HepG2 (cell line): ENCODE data around the gene TRA2B. TPM values are rescaled to one million over a fixed set of nuclear protein-coding genes. Genes with fewer than 3 reads are reported as not detected.

ENCODE experiments used
- ATAC-seq: fragments of 200-7000 bp; cut with Tn5 transposase; 3 replicates; pipeline ENCODE4 v1.9.1; 2020; ENCODE audit warnings: mild to moderate bottlenecking, moderate library complexity
- BruUV-seq: library from RNA; stranded (reverse); fragments of 400-500 nt; replicated peaks from 2 replicates; lab custom pipeline; 2021; lab: Mats Ljungman, UMichigan
- CTCF ChIA-PET: fragments of 300-600 bp; formaldehyde crosslinking; extraction: SDS; loops from one replicate; lab custom pipeline; 2021; ENCODE audit warnings: low total read pairs, inconsistent platforms, low intra/inter-chr PET ratio; lab: Yijun Ruan, JAX
- POLR2A ChIA-PET: fragments of 350-600 bp; sonication (Branson Sonifier 250); formaldehyde crosslinking; loops from one replicate; lab custom pipeline; 2020; ENCODE audit warnings: antibody characterized with exemption, inconsistent platforms; lab: Yijun Ruan, JAX
- DNase-seq: peaks from one replicate; pipeline ENCODE4 v3.0.0-alpha.2; 2015; ENCODE audit warnings: low spot score
- FAIRE-seq: peaks from 3 replicates; lab custom pipeline; 2011; peaks lifted over from hg19 to GRCh38; lab: Jason Lieb, UNC
- H2AFZ ChIP-seq: one replicate; pipeline ENCODE4 v1.6.1; 2011; ENCODE audit warnings: low read length, inconsistent platforms
- H3K27ac ChIP-seq: fragments of 300-600 bp; 3 replicates; pipeline ENCODE4 v1.8.0; 2011; ENCODE audit warnings: mixed run types, mild to moderate bottlenecking, mixed read lengths, low read length, inconsistent platforms; ENCODE audit not compliant: insufficient read depth; ENCODE audit errors: extremely low read length
- H3K27me3 ChIP-seq, 2 experiments: fragments of 200-600 bp in 1 of 2; 2 replicates in 1 of 2; 3 replicates in 1 of 2; pipeline versions ENCODE4 v1.6.0 to v1.8.0; 2011; ENCODE audit warnings: low read length in 2 of 2, mild to moderate bottlenecking in 2 of 2, moderate library complexity in 2 of 2, inconsistent platforms in 1 of 2; ENCODE audit not compliant: insufficient read depth in 2 of 2, control insufficient read depth in 1 of 2
- H3K36me3 ChIP-seq, 2 experiments: fragments of 200-600 bp in 1 of 2; replicated peaks in 1 of 2; 2 replicates in 1 of 2; 3 replicates in 1 of 2; pipeline versions ENCODE4 v1.5.1 to v1.8.0; 2011; ENCODE audit warnings: low read length in 2 of 2, inconsistent platforms in 1 of 2; ENCODE audit not compliant: insufficient read depth in 2 of 2, control insufficient read depth in 1 of 2
- H3K4me1 ChIP-seq: 2 replicates; pipeline ENCODE4 v1.5.1; 2012; ENCODE audit warnings: low read length, inconsistent platforms; ENCODE audit not compliant: insufficient read depth
- H3K4me2 ChIP-seq: 2 replicates; pipeline ENCODE4 v1.6.0; 2011; ENCODE audit warnings: low read depth, low read length, inconsistent platforms
- H3K4me3 ChIP-seq, 3 experiments: fragments of 200-600 bp in 1 of 3; sonication (generic), shearing (Covaris generic) in 1 of 3; replicated peaks in 1 of 3; 2 replicates each; pipeline ENCODE4 v1.5.1; 2011 to 2016; ENCODE audit warnings: low read length in 3 of 3, inconsistent platforms in 2 of 3, low read depth in 2 of 3, mild to moderate bottlenecking in 2 of 3, control low read depth in 1 of 3, mixed read lengths in 1 of 3; ENCODE audit not compliant: insufficient read depth in 1 of 3
- H3K79me2 ChIP-seq: one replicate; pipeline ENCODE4 v1.6.1; 2011; ENCODE audit warnings: low read length, inconsistent platforms; ENCODE audit not compliant: insufficient read depth
- H3K9ac ChIP-seq: 2 replicates; pipeline ENCODE4 v1.6.0; 2011; ENCODE audit warnings: mild to moderate bottlenecking, low read depth, low read length, inconsistent platforms; ENCODE audit not compliant: insufficient read depth
- H3K9me3 ChIP-seq: 2 replicates; pipeline ENCODE4 v1.5.1; 2012; ENCODE audit warnings: mild to moderate bottlenecking, low read length
- H4K20me1 ChIP-seq: 2 replicates; pipeline ENCODE4 v1.6.0; 2011; ENCODE audit warnings: inconsistent platforms, mild to moderate bottlenecking, low read length, moderate library complexity; ENCODE audit not compliant: insufficient read depth
- AHR ChIP-seq: IDR thresholded peaks from 2 replicates; pipeline ENCODE4 v1.6.1; 2018; ENCODE audit warnings: missing genetic modification reagents, missing compliant biosample characterization
- HNRNPL ChIP-seq: fragments of 200-400 bp; formaldehyde crosslinking; IDR thresholded peaks from 2 replicates; pipeline ENCODE4 v1.6.1; 2017; ENCODE audit warnings: mild to moderate bottlenecking, low read depth, low read length
- KLF12 ChIP-seq: sonication (generic); formaldehyde crosslinking; IDR thresholded peaks from 2 replicates; pipeline ENCODE4 v1.4.0; 2020; ENCODE audit warnings: missing genetic modification reagents, borderline replicate concordance
- MYPOP ChIP-seq: sonication (generic); formaldehyde crosslinking; IDR thresholded peaks from 2 replicates; pipeline ENCODE4 v1.8.1; 2023; ENCODE audit warnings: mild to moderate bottlenecking, moderate library complexity, missing genetic modification reagents
- NRL ChIP-seq: sonication (generic); formaldehyde crosslinking; IDR thresholded peaks from 2 replicates; pipeline ENCODE4 v1.5.0; 2020; ENCODE audit warnings: missing genetic modification reagents, mild to moderate bottlenecking, moderate library complexity, borderline replicate concordance
- RELA ChIP-seq: sonication (generic); formaldehyde crosslinking; IDR thresholded peaks from 2 replicates; pipeline ENCODE4 v1.4.0; 2020; ENCODE audit warnings: missing genetic modification reagents
- RXRB ChIP-seq: IDR thresholded peaks from 2 replicates; pipeline ENCODE4 v1.6.1; 2016; ENCODE audit warnings: borderline replicate concordance, missing genetic modification reagents, missing compliant biosample characterization
- STAT5B ChIP-seq: sonication (generic); formaldehyde crosslinking; IDR thresholded peaks from 2 replicates; pipeline ENCODE4 v1.4.0; 2020; ENCODE audit warnings: missing genetic modification reagents
- TBX2 ChIP-seq: sonication (generic); formaldehyde crosslinking; IDR thresholded peaks from 2 replicates; pipeline ENCODE4 v1.5.0; 2020; ENCODE audit warnings: missing genetic modification reagents, mild to moderate bottlenecking, borderline replicate concordance
- ZBTB33 ChIP-seq: sonication (generic); formaldehyde crosslinking; IDR thresholded peaks from 2 replicates; pipeline ENCODE4 v1.4.0; 2020; ENCODE audit warnings: missing genetic modification reagents
- ZBTB4 ChIP-seq: sonication (generic); formaldehyde crosslinking; IDR thresholded peaks from 2 replicates; pipeline ENCODE4 v1.4.0; 2020; ENCODE audit warnings: missing genetic modification reagents, mild to moderate bottlenecking, borderline replicate concordance
- ZNF124 ChIP-seq: sonication (generic); formaldehyde crosslinking; IDR thresholded peaks from 2 replicates; pipeline ENCODE4 v1.4.0; 2020; ENCODE audit warnings: missing genetic modification reagents
- ZNF292 ChIP-seq: sonication (generic); formaldehyde crosslinking; IDR thresholded peaks from 2 replicates; pipeline ENCODE4 v1.8.1; 2022; ENCODE audit warnings: mild to moderate bottlenecking, low read depth, missing genetic modification reagents, borderline replicate concordance
- ZNF770 ChIP-seq: sonication (generic); formaldehyde crosslinking; IDR thresholded peaks from 2 replicates; pipeline ENCODE4 v1.5.0; 2020; ENCODE audit warnings: mild to moderate bottlenecking, missing genetic modification reagents
- ZNF782 ChIP-seq: sonication (generic); formaldehyde crosslinking; IDR thresholded peaks from 2 replicates; pipeline ENCODE4 v1.4.0; 2020; ENCODE audit warnings: missing genetic modification reagents, mild to moderate bottlenecking, borderline replicate concordance
- WGBS: methylation state at CpG from one replicate; pipeline ENCODE4 v1.1.6; 2017; ENCODE audit warnings: low lambda C conversion rate; 5-methylcytosine and 5-hydroxymethylcytosine counted together
- in situ Hi-C: cut with HindIII; loops from 2 replicates; pipeline ENCODE4 v1.10.0; 2017; ENCODE audit warnings: low pct_unique_long_range_greater_than_20kb; ENCODE audit not compliant: extremely low pct_ligation_motif_present
- intact Hi-C: fragments of 100-400 bp; cut with micrococcal nuclease; formaldehyde crosslinking; loops from one replicate; pipeline ENCODE4 v1.10.0; 2022; ENCODE audit not compliant: unreplicated experiment
- polyA plus RNA-seq, 8 experiments: library from polyadenylated mRNA; depleted of rRNA in 3 of 8; stranded (reverse) in 7 of 8; unstranded in 1 of 8; fragments of >200 nt; fragmentation: Illumina TruSeq in 4 of 8; extraction: Trizol in 4 of 8; gene quantifications; 2 replicates each; pipeline versions ENCODE4 v1.2.1 to v1.2.3, GENCODE V29; 2011 to 2016; ENCODE audit warnings: low read depth in 4 of 8, missing spikeins in 1 of 8, mixed read lengths in 1 of 8; ENCODE audit not compliant: insufficient read depth in 1 of 8
- total RNA-seq, 5 experiments: library from RNA; depleted of rRNA; stranded (reverse); fragments of >200 nt; fragmentation: Illumina TruSeq; extraction: Trizol; gene quantifications; 2 replicates each; pipeline ENCODE4 v1.2.3, GENCODE V29; 2016; ENCODE audit warnings: low read depth in 1 of 5

TRA2B gene
- total and polyA plus RNA-seq, 2 of the 13 experiments (the other 11 are each of a cell fraction or from before 2014, with no cell fraction given): 105 to 241 TPM

GRCh38 chr3:185986198-185986777 lies 48.5 kb upstream of the TRA2B start:
- H3K79me2 ChIP-seq: no peaks in the 10 kb centered on the region
- H2AFZ ChIP-seq: no peak overlapping the region
- 61% methylated on average over 23 of the region's 23 CpGs for WGBS
- DNase-seq (no peak), ATAC-seq (peak; percentile 27), FAIRE-seq (no peak)
- no peaks in the 10 kb centered on the region for H3K9me3 ChIP-seq
- BruUV-seq: no TSS peak
- CTCF ChIA-PET: no interaction called here
- no peaks in the 10 kb centered on the region for H3K36me3 ChIP-seq
- in situ Hi-C loops: loop anchor here (25.0 kb wide), 1 partner anchor 826 kb away; the partner anchor contains the start of gene RFC4
- peak overlapping the region in 1 of 3 experiments; percentile 14; a peak in 2 of 6 replicates for H3K4me3 ChIP-seq
- intact Hi-C loops: loop anchor here (10.0 kb wide), 1 partner anchor 109 kb away; no protein-coding TSS in a partner anchor
- peaks cover 42% of the 10 kb centered on the region for H3K4me1 ChIP-seq
- H3K27ac ChIP-seq: no peak overlapping the region
- H4K20me1 ChIP-seq: no peaks in the 10 kb centered on the region
- no peaks in the 10 kb centered on the region; a peak in 1 of 5 replicates for H3K27me3 ChIP-seq
- POLR2A ChIA-PET: no interaction called here
- no peak overlapping the region for H3K9ac ChIP-seq
- peak overlapping the region; percentile 19; the same call in 1 of the 2 replicates for H3K4me2 ChIP-seq
- TF ChIP-seq ZNF124 (CRISPR knock-in tag) (no peak), ZNF770 (CRISPR knock-in tag) (no peak), ZNF782 (CRISPR knock-in tag) (no peak), RELA (CRISPR knock-in tag) (no peak), RXRB (no peak), HNRNPL (no peak), AHR (CRISPR knock-in tag) (no peak), STAT5B (CRISPR knock-in tag) (no peak), ZBTB33 (CRISPR knock-in tag) (peak; percentile 53; the same call in 1 of the 2 replicates), NRL (CRISPR knock-in tag) (0 out of 2 replicates have a peak, but pooled peaks have one; percentile 37), ZBTB4 (CRISPR knock-in tag) (no peak), MYPOP (CRISPR knock-in tag) (no peak), TBX2 (CRISPR knock-in tag) (no peak), KLF12 (no peak), ZNF292 (no peak)
